Stimulated activated naive B cell treated with anti-CD40 and anti-IgM and Interleukin-4, amounts not matched to agents 10 μg/mL and 1 μg/mL and 100 μg/mL, for 72 hours (primary cell): Measurements from ENCODE around the gene RBKS.

Experiments used
- ATAC-seq, 2 donors: fragments of 150-1000 bp; cut with Tn5 transposase; replicated peaks; 2 replicates each; pipeline ENCODE4 v1.10.0; 2021; ENCODE audit warnings: moderate library complexity in 1 of 2
- DNase-seq: peaks from one replicate; pipeline ENCODE4 v3.0.0; 2021
- H3K27ac Mint-ChIP-seq: one replicate; pipeline ENCODE4 v1.8.0; 2022; ENCODE audit warnings: mild to moderate bottlenecking, mixed read lengths
- H3K27me3 Mint-ChIP-seq, 2 donors: one replicate each; pipeline ENCODE4 v1.8.0; 2022; ENCODE audit warnings: mixed read lengths in 2 of 2
- H3K36me3 Mint-ChIP-seq, 2 donors: one replicate each; pipeline ENCODE4 v1.8.0; 2022; ENCODE audit warnings: mixed read lengths in 2 of 2, mild to moderate bottlenecking in 1 of 2
- H3K4me1 Mint-ChIP-seq, 2 donors: one replicate each; pipeline ENCODE4 v1.8.0; 2022; ENCODE audit warnings: mixed read lengths in 2 of 2, mild to moderate bottlenecking in 1 of 2
- H3K4me3 Mint-ChIP-seq, 2 donors: one replicate each; pipeline ENCODE4 v1.8.0; 2022; ENCODE audit warnings: mild to moderate bottlenecking in 2 of 2, mixed read lengths in 2 of 2, moderate library complexity in 1 of 2
- H3K9me3 Mint-ChIP-seq, 2 donors: one replicate each; pipeline ENCODE4 v1.8.0; 2022; ENCODE audit warnings: mixed read lengths in 2 of 2, mild to moderate bottlenecking in 1 of 2

The RBKS gene

GRCh38 chr2:27890146-27890923 is at the start of gene RBKS, which contains the start of gene BABAM2:
TSS of gene RBKS (minus strand) at chr2:27890387. CDS start at chr2:27890345, 42 bp downstream.
TSS of gene BABAM2 (plus strand) at chr2:27890729. CDS start at chr2:27894557, 3,828 bp downstream.
- peak; percentile 93 for DNase-seq
- Mint-ChIP-seq H3K27me3 (peaks cover 0 to 4% of the 10 kb centered on the region in 2 donors), H3K9me3 (peaks cover 2 to 4% of the 10 kb centered on the region in 2 donors), H3K4me3 (peak within 1 kb of the TSS; percentile 91 to 99), H3K4me1 (peaks cover 33 to 61% of the 10 kb centered on the region in 2 donors), H3K36me3 (peaks cover 23 to 29% of the 10 kb centered on the region in 2 donors), H3K27ac (peak within 1 kb of the TSS; percentile 99)
- ATAC-seq = peak; percentile 79 to 83

GRCh38 chr2:27935026-27935425 is 44.8 kb upstream of the RBKS start:
- ATAC-seq (no peak), DNase-seq (no peak)
- Mint-ChIP-seq H3K4me3 (no peak overlapping the region), H3K27ac (no peak overlapping the region), H3K9me3 (no peaks in the 10 kb centered on the region), H3K27me3 (no peaks in the 10 kb centered on the region), H3K4me1 (peaks cover 4 to 5% of the 10 kb centered on the region in 2 donors), H3K36me3 (peaks cover 31 to 35% of the 10 kb centered on the region in 2 donors)

DNA sequence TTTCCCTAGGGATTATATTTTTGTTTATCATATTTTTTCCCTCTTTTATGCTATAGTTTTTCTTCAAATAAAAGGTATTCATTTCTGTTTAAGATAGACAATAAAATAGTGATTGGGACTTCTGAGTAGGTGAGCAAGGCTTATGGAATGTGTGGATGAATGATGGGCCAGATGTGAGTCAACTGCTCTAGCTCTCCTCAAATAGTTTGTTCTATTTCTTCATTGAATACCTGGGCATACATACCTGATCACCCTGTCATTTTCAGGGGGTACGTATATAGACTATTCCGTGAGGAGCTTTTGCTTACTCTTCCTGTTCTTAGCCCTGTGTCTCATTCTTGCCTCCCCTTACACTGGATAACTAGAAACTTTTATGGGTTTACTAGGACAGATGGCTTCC is 42.2 kb upstream of the RBKS start:
- H3K27me3 Mint-ChIP-seq = no peaks in the 10 kb centered on the region
- H3K36me3 Mint-ChIP-seq = peaks cover 25 to 33% of the 10 kb centered on the region in 2 donors
- no peak overlapping the region for H3K27ac Mint-ChIP-seq
- ATAC-seq = no peak
- H3K9me3 Mint-ChIP-seq = no peaks in the 10 kb centered on the region
- no peak overlapping the region for H3K4me3 Mint-ChIP-seq
- DNase-seq = no peak
- H3K4me1 Mint-ChIP-seq = peaks cover 4% of the 10 kb centered on the region in 2 donors

- ATAC-seq = no peak
- Mint-ChIP-seq H3K27me3 (no peaks in the 10 kb centered on the region), H3K9me3 (no peaks in the 10 kb centered on the region), H3K4me1 (peaks cover 0 to 2% of the 10 kb centered on the region in 2 donors), H3K27ac (no peak overlapping the region), H3K36me3 (peaks cover 21 to 31% of the 10 kb centered on the region in 2 donors), H3K4me3 (no peak overlapping the region)
- DNase-seq = no peak
Measured at GRCh38 chr2:27931361-27931950, 41.3 kb upstream of the RBKS start.

GRCh38 chr2:27929916-27930486 is 39.8 kb upstream of the RBKS start:
- Mint-ChIP-seq H3K27ac (no peak overlapping the region), H3K36me3 (peaks cover 22 to 44% of the 10 kb centered on the region in 2 donors), H3K4me1 (peaks cover 0 to 6% of the 10 kb centered on the region in 2 donors), H3K9me3 (no peaks in the 10 kb centered on the region), H3K27me3 (no peaks in the 10 kb centered on the region), H3K4me3 (no peak overlapping the region)
- DNase-seq (no peak), ATAC-seq (no peak)

DNA sequence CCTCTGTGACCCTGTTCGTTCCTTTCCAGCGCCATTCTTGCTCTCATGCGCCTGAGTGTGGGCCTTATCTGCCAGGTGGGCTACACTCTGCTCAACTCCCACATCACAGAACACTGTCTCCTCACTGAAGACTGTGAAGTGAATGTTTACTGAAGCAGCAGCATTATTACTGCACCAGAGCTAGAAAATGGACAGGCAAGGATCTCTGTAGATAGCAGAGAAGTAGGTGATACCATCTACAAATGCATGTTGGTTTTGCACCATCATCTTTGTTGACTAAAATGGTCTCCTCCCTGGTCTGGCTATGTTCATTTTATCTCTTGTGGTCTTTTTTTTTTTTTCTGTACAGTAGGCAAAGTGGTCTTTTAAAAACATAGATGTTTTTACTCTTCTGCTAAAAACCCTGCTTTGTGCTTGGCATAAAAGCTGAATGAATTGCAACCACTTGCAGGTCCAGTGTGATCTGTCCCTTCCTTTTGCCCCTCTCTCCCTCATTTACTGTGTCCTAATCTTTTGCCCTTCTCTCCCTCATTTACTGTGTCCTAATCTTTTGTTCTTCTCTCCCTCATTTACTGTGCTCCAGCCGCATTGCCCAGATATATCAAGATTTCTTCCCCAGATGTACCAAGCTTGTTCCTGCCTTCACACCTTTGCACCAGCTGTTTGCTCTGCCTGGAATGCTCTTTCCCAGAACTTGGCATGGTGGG is 35.7 kb upstream of the RBKS start:
- no peaks in the 10 kb centered on the region for H3K27me3 Mint-ChIP-seq
- peaks cover 11 to 30% of the 10 kb centered on the region in 2 donors for H3K36me3 Mint-ChIP-seq
- no peak overlapping the region for H3K4me3 Mint-ChIP-seq
- ATAC-seq (no peak), DNase-seq (no peak)
- peaks cover 0 to 4% of the 10 kb centered on the region in 2 donors for H3K4me1 Mint-ChIP-seq
- no peaks in the 10 kb centered on the region for H3K9me3 Mint-ChIP-seq
- peak overlapping the region; percentile 0 for H3K27ac Mint-ChIP-seq

GRCh38 chr2:27922842-27923241 is 32.7 kb upstream of the RBKS start:
- ATAC-seq = no peak
- no peaks in the 10 kb centered on the region for H3K27me3 Mint-ChIP-seq
- peaks cover 0 to 1% of the 10 kb centered on the region in 2 donors for H3K9me3 Mint-ChIP-seq
- no peak for DNase-seq
- H3K4me3 Mint-ChIP-seq = no peak overlapping the region
- H3K27ac Mint-ChIP-seq = no peak overlapping the region
- H3K4me1 Mint-ChIP-seq = peaks cover 0 to 8% of the 10 kb centered on the region in 2 donors
- H3K36me3 Mint-ChIP-seq = peaks cover 10 to 27% of the 10 kb centered on the region in 2 donors

DNA sequence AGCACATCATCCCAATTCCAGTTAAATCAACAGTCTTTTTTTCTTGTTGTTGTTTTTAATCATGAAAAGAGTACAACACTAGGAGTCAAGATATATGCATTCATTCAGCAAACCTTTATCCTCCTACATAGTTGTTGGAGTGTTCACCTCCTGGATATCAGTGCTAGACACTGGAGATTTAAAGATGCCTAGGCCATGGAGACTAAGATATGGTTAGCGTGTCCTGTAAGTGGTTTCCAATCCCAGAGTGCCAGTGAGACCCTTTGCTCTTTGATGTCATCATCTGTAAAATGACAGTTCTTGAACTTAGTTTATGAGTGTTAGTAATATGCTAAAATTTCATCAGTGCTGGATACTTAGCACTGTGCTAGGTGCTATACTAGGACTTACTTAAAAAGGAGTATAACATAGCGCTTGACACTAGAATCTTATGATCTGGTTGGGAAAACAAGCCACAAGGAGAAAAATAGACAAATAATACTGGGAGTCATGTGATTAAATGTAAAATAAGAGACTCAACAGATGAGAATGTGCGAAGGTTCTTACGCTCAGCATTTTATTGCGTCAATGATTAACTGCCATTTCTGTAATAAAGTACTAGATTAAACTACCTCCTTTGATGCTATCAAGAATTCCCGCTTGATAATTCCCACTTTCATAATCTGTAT is 31.8 kb upstream of the RBKS start:
- Mint-ChIP-seq H3K9me3 (peaks cover 0 to 1% of the 10 kb centered on the region in 2 donors), H3K27ac (no peak overlapping the region), H3K4me3 (no peak overlapping the region), H3K27me3 (no peaks in the 10 kb centered on the region), H3K4me1 (peaks cover 0 to 8% of the 10 kb centered on the region in 2 donors), H3K36me3 (peaks cover 10 to 27% of the 10 kb centered on the region in 2 donors)
- DNase-seq (no peak), ATAC-seq (no peak)

DNA sequence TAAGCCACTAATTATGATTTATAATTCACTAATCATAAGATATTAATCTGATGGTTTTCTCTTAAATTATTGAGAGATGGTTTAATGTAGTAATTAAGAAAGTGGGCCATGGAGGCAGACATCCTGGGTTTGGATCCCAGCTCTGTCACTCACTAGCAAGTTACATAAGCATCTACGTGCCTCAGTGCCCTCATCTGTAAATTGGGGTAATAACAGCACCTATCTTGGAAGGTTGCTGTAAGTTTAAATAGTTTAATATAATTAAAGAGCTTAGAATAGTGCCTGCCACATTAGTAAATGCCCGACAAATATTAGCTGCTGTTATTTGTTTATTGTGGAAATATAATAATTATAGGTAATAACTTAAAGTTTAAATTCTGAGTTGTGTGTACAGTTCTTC is 31.2 kb upstream of the RBKS start:
- Mint-ChIP-seq H3K4me1 (peaks cover 0 to 8% of the 10 kb centered on the region in 2 donors), H3K27me3 (no peaks in the 10 kb centered on the region), H3K4me3 (no peak overlapping the region), H3K9me3 (peaks cover 0 to 1% of the 10 kb centered on the region in 2 donors), H3K27ac (no peak overlapping the region), H3K36me3 (peaks cover 10 to 25% of the 10 kb centered on the region in 2 donors)
- DNase-seq (no peak), ATAC-seq (no peak)

DNA sequence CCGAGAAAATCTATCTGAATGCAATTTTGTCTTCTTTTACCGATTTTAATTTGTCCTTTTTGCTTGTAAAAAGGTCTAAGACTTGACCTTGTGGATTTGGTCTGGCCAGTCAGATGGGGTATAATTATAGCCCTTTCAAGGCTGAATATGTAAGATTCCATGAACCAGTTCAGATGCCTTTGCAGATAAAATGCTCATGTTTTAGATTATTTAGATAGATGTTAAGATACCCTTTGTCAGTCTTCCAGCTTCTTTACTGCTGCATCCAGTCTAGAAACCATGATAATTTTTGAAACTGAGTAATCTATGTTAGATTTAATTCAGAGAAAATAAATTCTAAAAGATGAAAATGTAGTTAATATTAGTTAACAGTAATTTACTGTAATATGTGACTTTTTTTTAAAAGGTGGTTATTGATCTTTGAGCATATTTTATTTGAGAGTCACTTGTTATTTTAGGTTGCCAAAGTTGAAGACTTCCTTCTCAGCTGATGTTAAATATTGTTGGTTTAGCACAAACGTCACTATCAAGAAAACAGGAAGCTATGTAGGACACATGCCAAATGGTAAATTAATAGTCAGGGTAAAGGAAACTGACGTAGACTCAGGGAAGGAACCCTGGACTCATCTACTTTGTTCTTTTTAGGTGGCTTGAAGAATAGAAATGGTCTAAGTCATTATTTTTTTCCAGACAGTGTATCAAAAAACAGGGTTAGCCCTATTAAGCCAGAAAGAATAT is 30.1 kb upstream of the RBKS start:
- H3K4me1 Mint-ChIP-seq = peaks cover 0 to 4% of the 10 kb centered on the region in 2 donors
- H3K9me3 Mint-ChIP-seq = peaks cover 0 to 1% of the 10 kb centered on the region in 2 donors
- H3K27me3 Mint-ChIP-seq = no peaks in the 10 kb centered on the region
- peaks cover 6 to 16% of the 10 kb centered on the region in 2 donors for H3K36me3 Mint-ChIP-seq
- no peak for DNase-seq
- peak; percentile 79 to 90 for ATAC-seq
- H3K27ac Mint-ChIP-seq = peak overlapping the region; percentile 70
- no peak overlapping the region for H3K4me3 Mint-ChIP-seq

DNA sequence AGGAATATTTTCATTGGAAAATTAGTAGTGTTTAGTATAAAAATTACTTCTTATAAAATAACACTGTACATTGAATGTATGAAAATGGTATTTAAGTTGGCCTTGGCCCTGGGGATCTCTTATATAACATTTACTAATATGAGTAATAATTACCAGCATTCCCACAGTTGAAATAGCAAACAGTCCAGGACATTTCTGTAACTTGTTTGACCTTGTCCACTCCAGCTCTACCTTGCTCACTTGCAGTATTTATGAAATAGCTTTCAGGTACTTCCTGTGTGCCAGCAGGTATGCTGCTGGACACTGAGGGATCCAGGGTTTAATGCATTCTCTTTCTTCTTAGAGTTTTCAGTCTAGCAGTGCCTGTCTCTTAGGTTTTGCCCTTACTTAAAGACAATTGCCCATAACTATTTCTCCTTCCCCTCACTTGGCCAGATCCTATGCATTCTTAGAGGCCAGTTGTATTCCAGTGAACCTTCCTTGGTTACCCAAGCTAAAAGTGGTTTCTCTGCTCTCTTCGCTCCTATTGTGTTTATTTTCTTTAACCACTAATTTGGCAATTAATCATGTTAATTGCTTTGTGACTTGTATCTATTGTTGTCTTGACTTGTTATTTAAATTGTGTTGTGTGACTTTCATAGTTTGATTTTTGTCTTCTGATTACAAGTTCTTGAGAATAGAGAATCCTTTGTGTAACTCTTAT is 26.3 kb upstream of the RBKS start:
- no peak for ATAC-seq
- Mint-ChIP-seq H3K27ac (no peak overlapping the region), H3K4me1 (peaks cover 6 to 13% of the 10 kb centered on the region in 2 donors), H3K9me3 (peaks cover 0 to 1% of the 10 kb centered on the region in 2 donors), H3K27me3 (no peaks in the 10 kb centered on the region), H3K36me3 (peaks cover 6 to 19% of the 10 kb centered on the region in 2 donors), H3K4me3 (no peak overlapping the region)
- no peak for DNase-seq

- peaks cover 12 to 16% of the 10 kb centered on the region in 2 donors for H3K4me1 Mint-ChIP-seq
- H3K36me3 Mint-ChIP-seq = peaks cover 11 to 21% of the 10 kb centered on the region in 2 donors
- no peaks in the 10 kb centered on the region for H3K27me3 Mint-ChIP-seq
- H3K9me3 Mint-ChIP-seq = peaks cover 0 to 3% of the 10 kb centered on the region in 2 donors
- H3K27ac Mint-ChIP-seq = no peak overlapping the region
- H3K4me3 Mint-ChIP-seq = no peak overlapping the region
- no peak for DNase-seq
- no peak for ATAC-seq
Measured at GRCh38 chr2:27915874-27916273, 25.7 kb upstream of the RBKS start.

DNA sequence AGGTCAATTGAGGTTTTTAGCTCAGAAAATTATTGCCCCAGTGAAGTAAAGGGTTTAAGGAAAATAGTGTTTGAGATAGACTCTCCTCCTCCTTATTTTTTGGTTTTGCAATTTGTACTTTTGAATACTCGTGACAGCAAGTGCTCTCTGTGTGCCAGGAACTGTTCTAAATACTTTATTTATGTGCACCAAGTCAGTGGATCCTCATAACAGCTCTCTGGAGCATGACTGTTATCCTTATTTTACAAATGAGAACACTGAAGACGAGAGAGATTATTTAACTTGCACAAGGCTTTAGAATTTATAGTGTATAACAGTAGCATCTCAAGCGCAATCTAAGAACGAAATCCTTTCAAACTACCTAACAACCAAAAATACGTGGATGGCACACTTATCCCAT is 25.0 kb upstream of the RBKS start:
- H3K4me3 Mint-ChIP-seq = no peak overlapping the region
- ATAC-seq (no peak), DNase-seq (no peak)
- no peaks in the 10 kb centered on the region for H3K27me3 Mint-ChIP-seq
- H3K9me3 Mint-ChIP-seq = peaks cover 0 to 3% of the 10 kb centered on the region in 2 donors
- H3K27ac Mint-ChIP-seq = no peak overlapping the region
- H3K36me3 Mint-ChIP-seq = peaks cover 14 to 23% of the 10 kb centered on the region in 2 donors
- H3K4me1 Mint-ChIP-seq = peaks cover 15 to 17% of the 10 kb centered on the region in 2 donors
